ENCODE results near the gene PXMP4. TPM values are rescaled to one million over a fixed set of nuclear protein-coding genes. Genes with fewer than 3 reads are reported as not detected.

Gene PXMP4
- total and polyA plus RNA-seq, 7 donors, result 4.5 to 8.2 (median 6.6) TPM

DNA sequence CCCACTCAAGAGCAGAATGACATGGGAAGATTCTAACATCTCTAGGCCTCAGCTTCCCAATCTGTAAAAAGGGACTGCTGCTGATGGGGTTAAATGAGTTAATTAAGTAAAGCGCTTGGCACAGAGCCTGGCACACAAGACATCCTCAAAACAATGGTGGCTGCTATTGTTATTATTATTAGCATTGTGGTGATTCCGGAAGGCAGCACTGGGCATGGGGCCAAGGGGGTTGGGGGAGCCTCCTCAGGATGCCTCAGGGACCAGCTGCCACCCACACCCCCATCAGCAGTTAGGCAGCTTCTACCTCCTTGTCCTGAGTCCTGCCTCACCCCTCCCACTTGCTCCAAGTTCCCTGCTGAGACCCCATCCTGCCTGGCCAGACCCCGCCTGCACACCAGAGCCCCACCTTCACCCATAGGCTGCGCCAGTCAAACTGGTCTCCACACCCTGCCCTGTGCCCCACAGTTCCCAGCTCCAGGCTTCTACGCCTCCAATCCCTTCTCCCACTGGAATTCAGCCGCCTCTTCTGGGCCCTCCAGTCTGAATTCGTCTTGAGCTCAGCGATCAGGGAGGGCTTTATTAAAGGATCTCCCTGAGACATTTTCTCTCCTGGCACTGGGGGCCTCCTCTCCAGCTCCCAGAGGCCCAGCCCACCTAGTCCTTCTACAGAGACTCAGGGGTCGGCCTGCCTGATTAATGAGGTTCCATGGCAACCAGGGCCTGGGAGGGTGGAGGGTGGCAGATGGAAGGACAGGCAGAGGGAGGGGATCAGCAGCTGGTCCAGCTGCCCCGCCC lies 35.4 kb downstream of the PXMP4 start:
- H3K4me1 ChIP-seq, result peaks cover 0 to 19% (median 15%) of the 10 kb centered on the region in 4 donors
- intact Hi-C loops (cut with DNase I), result loop anchor here (5.0 kb wide), 1 partner anchor 48 kb away; the partner anchor contains the start of gene ZNF341
- H3K4me3 ChIP-seq, result peak overlapping the region in 1 of 4 donors; percentile 51
- peak overlapping the region in 1 of 4 donors; percentile 34 for H3K27ac ChIP-seq
- no peaks in the 10 kb centered on the region for H3K9me3 ChIP-seq
- 20 to 48% methylated on average over 10 of the region's 10 CpGs for WGBS, 2 donors
- TF ChIP-seq, protein P1, sequence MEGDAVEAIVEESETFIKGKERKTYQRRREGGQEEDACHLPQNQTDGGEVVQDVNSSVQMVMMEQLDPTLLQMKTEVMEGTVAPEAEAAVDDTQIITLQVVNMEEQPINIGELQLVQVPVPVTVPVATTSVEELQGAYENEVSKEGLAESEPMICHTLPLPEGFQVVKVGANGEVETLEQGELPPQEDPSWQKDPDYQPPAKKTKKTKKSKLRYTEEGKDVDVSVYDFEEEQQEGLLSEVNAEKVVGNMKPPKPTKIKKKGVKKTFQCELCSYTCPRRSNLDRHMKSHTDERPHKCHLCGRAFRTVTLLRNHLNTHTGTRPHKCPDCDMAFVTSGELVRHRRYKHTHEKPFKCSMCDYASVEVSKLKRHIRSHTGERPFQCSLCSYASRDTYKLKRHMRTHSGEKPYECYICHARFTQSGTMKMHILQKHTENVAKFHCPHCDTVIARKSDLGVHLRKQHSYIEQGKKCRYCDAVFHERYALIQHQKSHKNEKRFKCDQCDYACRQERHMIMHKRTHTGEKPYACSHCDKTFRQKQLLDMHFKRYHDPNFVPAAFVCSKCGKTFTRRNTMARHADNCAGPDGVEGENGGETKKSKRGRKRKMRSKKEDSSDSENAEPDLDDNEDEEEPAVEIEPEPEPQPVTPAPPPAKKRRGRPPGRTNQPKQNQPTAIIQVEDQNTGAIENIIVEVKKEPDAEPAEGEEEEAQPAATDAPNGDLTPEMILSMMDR (IDR thresholded peaks at IDR 0.05), result no peak
- TF ChIP-seq EP300 (IDR thresholded peaks at IDR 0.05) (no peak), POLR2A (IDR thresholded peaks at IDR 0.05) (no peak), POLR2AphosphoS5 (IDR thresholded peaks at IDR 0.05) (no peak)
- no peaks in the 10 kb centered on the region for H3K36me3 ChIP-seq
- no peak for DNase-seq
- H3K27me3 ChIP-seq, result no peaks in the 10 kb centered on the region

DNA sequence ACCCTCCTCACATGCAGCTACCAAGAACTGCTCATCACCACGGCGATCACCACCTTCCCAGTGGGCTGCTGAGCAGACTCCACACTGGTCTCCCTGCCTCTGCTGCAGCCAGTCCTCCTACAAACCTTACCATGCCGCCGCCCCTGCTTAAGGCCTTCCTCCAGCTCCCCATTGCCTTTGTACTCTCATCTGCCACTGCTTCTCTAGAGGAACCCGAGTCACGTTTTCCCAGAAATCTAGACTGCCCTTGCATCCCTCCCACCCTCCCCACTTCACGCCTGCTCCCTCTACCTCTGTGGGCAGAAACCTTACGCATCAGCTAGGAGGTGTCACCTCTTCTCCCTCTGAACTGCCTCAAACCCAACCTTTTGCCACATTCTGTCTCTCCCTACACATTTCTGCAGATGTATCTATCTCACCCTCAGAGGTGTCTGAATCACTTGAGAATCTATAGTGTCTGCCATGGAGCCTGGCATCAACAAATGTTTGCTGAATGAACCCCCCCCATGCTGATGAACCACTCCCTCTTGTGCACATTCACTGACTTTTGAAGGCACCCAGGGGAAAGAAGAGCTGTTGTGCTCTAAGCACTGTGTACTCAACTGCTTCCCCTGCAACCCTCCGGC lies 38.3 kb downstream of the PXMP4 start:
- intact Hi-C loops (cut with DNase I), result no loop called here
- H3K4me3 ChIP-seq, result no peak overlapping the region
- no peak overlapping the region for H3K27ac ChIP-seq
- peaks cover 0 to 17% (median 14%) of the 10 kb centered on the region in 4 donors for H3K4me1 ChIP-seq
- no peak for DNase-seq
- TF ChIP-seq, protein P1 (IDR thresholded peaks at IDR 0.05), result no peak
- TF ChIP-seq EP300 (IDR thresholded peaks at IDR 0.05) (no peak), POLR2AphosphoS5 (IDR thresholded peaks at IDR 0.05) (no peak)
- no peaks in the 10 kb centered on the region for H3K9me3 ChIP-seq
- 85 to 90% methylated on average over 9 of the region's 9 CpGs for WGBS, 2 donors
- no peaks in the 10 kb centered on the region for H3K27me3 ChIP-seq
- no peaks in the 10 kb centered on the region for H3K36me3 ChIP-seq

DNA sequence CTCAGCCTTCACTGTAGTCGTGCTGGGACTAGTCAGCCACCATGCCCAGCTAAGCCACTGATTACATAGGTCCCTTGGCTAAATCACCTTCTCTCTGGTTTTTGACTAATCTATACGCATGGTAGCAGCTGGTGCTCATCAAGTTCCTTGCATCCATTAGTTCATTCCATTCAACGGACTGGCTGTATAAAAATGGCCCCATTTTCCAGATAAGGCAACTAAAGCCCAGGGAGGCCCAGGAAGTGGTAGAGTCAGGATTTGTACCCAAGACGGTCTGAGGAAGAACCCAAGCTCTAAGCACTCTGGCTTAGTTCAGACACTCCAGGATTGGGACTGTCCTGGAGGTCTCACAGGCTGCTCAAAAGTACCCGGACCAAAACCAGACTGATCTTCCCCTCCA lies 38.8 kb downstream of the PXMP4 start:
- Histone ChIP-seq H3K4me3 (no peak overlapping the region), H3K36me3 (no peaks in the 10 kb centered on the region), H3K9me3 (no peaks in the 10 kb centered on the region), H3K4me1 (peaks cover 0 to 17% (median 15%) of the 10 kb centered on the region in 4 donors), H3K27me3 (no peaks in the 10 kb centered on the region), H3K27ac (no peak overlapping the region)
- no peak for DNase-seq
- WGBS, 2 donors, result 89 to 90% methylated on average over 5 of the region's 5 CpGs
- TF ChIP-seq EP300 (IDR thresholded peaks at IDR 0.05), result no peak
- TF ChIP-seq POLR2A (IDR thresholded peaks at IDR 0.05), result no peak
- TF ChIP-seq, protein P1 (IDR thresholded peaks at IDR 0.05), result no peak
- TF ChIP-seq POLR2AphosphoS5 (IDR thresholded peaks at IDR 0.05), result no peak
- intact Hi-C loops (cut with DNase I), result no loop called here

DNA sequence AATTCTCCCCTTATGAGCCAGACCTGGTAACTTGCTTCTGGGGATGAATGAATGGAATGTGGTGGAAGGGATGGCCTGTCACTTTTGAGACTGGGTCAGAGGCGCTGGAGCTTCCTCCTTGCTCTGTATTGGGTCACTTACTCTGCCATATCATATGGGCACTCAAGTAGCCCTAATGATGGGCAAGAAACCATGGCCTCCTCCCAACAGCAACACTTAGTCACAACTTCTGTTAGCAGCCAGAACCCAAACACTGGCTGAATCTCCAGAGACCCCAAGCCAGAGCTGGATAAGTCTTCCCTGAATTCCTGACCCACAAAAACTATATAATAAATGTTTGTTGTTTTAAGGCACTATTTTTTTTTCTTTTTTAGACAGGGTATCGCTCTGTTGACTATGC lies 39.4 kb downstream of the PXMP4 start:
- TF ChIP-seq EP300 (IDR thresholded peaks at IDR 0.05), result no peak
- no peak for TF ChIP-seq POLR2AphosphoS5 (IDR thresholded peaks at IDR 0.05)
- TF ChIP-seq POLR2A (IDR thresholded peaks at IDR 0.05), result no peak
- TF ChIP-seq, protein P1 (IDR thresholded peaks at IDR 0.05), result no peak
- no peaks in the 10 kb centered on the region for H3K27me3 ChIP-seq
- no peak for DNase-seq
- no peaks in the 10 kb centered on the region for H3K36me3 ChIP-seq
- WGBS, 2 donors, result 95 to 97% methylated on average over 2 of the region's 2 CpGs
- H3K9me3 ChIP-seq, result no peaks in the 10 kb centered on the region
- H3K4me1 ChIP-seq, result peaks cover 0 to 21% (median 19%) of the 10 kb centered on the region in 4 donors
- H3K27ac ChIP-seq, result no peak overlapping the region
- intact Hi-C loops (cut with DNase I), result no loop called here
- H3K4me3 ChIP-seq, result no peak overlapping the region

Data from sigmoid colon (tissue), 7 donors.